Measurements from ENCODE around the gene PLCL2.
"Not testable (repeated sequence)": the region's sequence is repeated elsewhere in the genome, so short reads cannot be mapped to it uniquely, and the experiment has no call there.

PLCL2 gene

DNA sequence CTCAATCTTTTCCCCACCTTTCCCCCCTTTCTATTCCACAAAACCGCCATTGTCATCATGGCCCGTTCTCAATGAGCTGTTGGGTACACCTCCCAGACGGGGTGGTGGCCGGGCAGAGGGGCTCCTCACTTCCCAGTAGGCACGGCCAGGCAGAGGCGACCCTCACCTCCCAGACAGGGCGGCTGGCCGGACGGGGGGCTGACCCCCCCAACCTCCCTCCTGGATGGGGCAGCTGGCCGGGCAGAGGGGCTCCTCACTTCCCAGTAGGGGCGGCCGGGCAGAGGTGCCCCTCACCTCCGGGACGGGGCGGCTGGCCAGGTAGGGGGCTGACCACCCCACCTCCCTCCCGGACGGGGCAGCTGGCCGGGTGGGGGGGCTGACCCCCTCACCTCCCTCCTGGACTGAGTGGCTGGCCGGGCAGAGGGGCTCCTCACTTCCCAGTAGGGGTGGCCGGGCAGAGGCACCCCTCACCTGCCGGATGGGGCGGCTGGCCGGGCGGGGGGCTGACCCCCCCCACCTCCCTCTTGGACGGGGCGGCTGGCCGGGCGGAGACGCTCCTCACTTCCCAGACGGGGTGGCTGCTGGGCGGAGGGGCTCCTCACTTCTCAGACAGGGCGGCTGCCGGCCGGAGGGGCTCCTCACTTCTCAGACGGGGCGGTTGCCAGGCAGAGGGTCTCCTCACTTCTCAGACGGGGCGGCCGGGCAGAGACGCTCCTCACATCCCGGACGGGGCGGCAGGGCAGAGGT, 95.2 kb downstream of the PLCL2 start:
- not testable (repeated sequence) for DNase-seq

DNA sequence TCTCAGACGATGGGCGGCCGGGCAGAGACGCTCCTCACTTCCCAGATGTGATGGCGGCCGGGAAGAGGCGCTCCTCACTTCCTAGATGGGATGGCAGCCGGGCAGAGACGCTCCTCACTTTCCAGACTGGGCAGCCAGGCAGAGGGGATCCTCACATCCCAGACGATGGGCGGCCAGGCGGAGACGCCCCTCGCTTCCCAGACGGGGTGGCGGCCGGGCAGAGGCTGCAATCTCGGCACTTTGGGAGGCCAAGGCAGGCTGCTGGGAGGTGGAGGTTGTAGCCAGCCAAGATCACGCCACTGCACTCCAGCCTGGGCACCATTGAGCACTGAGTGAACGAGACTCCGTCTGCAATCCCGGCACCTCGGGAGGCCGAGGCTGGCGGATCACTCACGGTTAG, 95.8 kb downstream of the PLCL2 start:
- not testable (repeated sequence) for DNase-seq

DNA sequence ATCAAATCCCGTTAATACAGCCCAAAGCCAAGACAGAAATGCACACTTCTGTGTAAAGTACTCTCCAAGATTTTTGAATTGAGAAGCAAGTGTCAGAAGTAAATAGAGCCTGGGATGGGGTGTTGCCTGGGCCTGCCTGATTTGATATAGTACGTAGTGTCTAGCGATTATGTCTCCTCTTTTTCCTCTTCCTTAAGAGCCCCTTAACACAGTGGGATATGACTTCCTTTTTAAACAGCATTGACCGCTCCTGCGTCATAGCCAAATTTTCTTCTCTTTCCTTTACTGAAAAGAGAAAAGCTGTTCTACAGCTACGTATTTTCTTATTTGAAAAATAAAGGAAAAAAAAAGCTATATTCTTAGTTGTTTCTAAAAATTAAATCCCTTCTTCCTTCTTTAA, 97.7 kb downstream of the PLCL2 start:
- DNase-seq = no peak

DNA sequence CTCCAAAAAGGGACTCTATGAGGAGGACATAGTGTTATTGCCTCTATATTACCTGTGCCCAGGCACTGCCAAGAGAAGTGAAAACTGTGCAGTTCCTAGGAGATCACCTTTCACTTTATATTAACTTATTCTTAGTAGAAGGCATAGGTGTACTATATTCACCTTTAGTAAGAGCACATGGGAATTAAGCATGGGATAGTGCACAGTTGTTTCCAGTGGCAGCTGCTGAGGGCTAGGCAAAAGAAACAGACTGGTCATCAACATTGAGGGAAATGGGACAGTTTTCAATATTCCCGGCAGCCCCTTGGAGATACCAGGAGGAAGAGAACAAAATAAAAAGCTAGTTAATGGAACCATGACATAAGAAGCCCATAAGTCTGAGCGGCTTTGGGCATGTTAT, 100.9 kb downstream of the PLCL2 start:
- no peak for DNase-seq

DNA sequence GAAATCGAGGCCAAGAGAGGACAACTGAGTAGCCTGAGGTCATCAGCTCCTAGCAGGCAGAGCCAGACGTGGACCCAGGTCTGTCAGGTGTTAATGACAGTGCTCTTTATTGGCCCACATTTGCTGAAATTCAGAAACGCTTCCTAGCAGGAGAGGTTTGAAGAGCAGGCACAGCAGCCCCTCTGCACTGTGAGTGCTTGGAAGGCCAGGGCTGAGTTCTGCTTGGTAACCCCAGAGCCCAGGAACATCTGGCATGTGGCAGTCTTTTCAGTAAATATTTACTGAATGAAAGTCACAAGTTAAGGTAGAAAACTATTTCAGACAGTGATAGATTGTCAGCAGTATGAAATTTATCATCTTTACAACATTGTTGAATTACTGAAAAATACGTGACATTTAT, 102.4 kb downstream of the PLCL2 start:
- DNase-seq = no peak

DNA sequence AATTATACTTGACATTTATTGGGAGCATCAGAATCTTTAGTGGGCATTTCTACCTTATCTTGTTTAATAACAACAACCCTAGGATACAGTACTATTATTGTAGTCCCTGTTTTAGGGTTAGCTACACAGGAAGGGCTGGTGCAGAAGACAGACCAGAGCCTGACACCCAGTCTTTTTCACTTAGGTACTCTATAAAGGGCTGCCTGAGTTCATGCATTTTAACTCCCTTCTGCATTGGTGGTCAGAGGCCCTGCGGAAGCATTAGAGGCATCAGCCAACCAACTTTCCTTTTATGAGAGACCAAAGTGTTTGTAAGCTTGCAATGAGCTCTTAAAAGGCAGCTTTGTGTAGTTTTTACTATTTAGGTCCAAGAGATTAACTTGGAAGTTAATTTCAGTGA, 105.4 kb downstream of the PLCL2 start:
- DNase-seq = no peak

DNA sequence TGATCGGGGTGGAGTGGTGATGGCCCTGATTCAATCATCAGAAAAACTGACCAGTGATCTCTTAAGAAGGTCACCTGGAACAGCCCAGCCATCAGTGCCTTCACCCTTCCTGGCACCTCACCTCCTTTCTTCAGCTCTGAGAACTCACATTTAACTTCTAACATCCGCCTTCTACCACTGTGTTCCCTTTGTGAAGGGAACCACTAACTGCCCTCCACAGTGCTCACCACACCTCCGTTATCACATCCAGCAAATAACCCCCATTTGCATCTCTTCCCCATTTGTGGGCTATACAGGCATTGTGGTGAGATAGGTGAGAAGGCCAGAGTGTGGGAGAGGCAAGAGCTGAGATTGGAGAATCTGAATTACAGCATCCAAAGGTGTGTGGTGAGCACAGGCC, 107.4 kb downstream of the PLCL2 start:
- no peak for DNase-seq

DNA sequence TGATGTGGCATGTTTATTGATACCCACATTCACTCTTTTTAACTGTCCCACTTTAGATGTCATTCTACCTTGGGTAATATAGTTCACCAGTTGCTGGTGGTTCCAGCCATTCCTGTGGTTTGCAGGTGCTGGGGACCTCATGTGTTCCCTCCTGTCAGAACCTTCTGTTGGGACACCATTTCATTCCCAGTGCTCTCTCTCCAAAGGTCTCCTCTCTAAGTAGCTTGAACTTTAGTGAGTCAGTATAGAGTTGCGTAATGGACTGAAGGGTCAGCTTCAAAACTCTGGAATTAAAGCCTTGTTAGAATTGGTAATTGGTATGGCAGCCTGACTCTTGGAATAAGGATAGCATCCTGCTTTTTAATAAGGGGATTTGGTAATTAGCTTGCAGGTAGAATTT, 108.5 kb downstream of the PLCL2 start:
- DNase-seq = no peak

DNA sequence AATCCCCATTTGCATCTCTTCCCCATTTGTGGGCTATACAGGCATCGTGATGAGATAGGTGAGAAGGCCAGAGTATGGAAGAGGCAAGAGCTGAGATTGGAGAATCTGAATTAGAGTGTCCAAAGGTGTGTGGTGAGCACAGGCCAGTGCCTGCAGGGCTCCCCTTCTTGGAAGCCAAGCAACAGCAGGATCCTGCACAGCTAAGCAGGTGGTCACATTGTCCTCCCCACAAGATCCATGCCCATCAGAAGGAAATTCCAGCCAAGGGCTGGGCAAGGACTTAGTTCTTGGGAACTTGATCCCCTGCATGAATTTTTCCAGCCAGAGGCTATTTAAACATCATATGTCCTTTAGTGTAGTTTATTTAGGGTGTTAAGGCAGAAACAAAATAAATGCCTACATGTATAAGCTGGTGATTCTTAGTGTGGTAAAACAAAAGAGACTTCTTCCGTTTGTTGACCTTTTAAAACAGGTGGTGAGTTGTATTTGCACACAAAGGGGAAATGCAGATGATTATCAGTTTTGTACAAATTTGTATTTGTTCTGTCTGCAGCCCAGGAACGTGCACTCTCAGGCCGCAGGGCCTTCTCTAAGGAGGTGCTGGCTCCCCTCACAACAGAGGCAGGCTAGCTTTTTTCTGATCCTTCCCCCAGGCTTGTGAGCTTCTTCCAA, 110.2 kb downstream of the PLCL2 start:
- DNase-seq = no peak

DNA sequence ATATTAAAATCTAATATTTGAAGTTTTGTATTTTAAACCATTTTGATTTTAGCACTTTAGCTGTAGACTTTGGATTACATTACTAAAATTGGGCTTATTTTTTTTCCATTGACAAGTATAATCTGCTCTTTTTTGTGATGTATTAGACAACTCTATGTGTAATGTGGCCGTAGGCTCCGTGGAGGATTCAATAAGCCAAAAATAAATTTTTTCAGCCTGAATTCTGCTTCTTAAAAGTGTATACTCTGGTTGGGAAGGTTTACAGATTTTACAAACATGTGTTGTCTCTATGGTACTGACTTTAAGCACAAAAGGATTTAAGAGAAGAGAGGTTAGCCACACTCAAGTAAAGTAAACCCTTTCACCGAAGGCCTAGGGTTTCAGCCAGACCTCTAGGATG, 110.8 kb downstream of the PLCL2 start:
- no peak for DNase-seq

DNA sequence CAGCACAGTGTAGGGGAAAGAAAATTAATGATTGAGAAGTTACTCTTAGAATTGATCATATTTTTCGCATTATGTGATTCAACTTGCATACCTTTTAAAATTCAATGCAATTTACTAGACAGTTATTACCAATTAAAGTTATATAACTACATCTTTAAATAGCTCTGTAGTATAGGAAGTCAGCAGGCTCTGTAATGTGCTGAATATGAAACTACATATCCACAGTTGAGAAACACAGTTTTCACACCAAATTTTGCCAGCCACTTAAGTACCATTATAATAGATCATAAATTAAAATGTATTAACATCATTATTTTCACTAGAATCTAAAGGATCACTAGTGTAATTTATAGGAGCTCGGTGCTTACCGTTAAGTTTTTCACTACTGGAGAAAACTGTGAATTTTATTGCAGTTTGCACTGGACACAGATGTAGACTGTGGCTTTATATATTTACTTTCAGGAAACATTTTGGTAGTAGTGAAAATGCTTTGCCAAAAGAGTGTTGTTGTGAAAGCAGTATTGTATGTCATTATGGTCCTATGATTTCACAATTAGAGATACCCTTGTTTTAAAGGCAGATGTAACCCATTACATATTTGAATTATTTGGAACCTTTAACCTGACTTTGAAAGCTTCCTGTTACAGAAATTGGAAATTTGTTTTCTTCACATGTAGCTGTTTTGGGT, 113.6 kb downstream of the PLCL2 start:
- DNase-seq = no peak

DNA sequence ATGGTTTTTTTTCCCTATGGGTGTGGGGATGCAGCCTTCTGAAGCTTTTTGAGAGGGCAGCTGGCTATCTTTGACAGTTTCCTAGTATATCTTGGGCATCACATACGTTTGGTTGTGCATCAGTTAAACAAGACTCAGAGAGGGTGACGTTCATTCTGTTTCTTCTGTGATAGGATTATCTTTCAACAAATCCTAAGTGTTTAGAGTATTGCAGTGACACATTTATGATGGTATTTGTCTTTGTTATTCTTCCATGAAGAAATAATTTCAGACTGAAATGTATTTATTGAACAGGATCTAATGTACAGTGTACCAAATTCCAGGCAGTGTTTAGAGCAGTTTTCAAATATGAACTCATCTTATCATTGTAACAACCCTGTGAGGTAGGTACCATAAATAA, 114.4 kb downstream of the PLCL2 start:
- no peak for DNase-seq

DNA sequence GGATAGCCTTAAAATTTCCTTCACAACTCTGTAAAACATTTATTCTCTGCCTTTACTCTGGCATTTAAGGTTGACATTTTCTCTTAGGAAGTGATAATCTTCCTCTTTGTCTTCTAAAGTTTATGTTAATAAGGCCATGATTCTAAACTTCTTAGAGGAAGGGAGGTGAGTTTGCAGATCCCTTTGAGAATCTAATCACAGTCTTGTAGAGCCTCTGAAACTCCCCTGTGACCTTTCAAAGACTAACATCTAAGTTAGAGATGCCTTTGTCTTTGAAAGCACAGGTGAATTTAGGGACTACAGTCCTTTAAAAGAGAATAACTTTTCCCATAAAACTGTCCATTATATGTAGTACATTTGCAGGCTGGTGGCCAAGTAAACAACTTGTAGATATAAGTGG, 115.1 kb downstream of the PLCL2 start:
- DNase-seq = no peak

DNA sequence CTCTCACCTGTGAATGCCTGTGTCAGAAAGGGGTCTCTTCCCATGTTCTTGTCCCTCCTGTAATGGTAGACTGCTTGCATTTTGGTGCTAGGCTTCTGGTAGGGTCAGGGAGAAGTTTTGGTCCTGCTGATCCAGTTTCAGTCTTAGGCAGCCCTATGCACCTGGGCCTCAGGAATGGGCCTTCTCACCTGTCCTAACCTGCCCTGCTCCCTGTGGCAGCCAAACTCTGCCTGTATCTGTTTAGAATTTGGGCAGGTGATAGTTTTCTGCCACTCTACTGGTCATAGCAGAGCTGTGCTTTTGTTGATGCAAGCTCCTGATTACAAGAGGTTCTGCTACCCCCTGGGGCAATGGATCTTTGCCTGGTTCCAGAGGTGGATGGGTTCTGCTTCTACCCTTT, 118.7 kb downstream of the PLCL2 start:
- no peak for DNase-seq

DNA sequence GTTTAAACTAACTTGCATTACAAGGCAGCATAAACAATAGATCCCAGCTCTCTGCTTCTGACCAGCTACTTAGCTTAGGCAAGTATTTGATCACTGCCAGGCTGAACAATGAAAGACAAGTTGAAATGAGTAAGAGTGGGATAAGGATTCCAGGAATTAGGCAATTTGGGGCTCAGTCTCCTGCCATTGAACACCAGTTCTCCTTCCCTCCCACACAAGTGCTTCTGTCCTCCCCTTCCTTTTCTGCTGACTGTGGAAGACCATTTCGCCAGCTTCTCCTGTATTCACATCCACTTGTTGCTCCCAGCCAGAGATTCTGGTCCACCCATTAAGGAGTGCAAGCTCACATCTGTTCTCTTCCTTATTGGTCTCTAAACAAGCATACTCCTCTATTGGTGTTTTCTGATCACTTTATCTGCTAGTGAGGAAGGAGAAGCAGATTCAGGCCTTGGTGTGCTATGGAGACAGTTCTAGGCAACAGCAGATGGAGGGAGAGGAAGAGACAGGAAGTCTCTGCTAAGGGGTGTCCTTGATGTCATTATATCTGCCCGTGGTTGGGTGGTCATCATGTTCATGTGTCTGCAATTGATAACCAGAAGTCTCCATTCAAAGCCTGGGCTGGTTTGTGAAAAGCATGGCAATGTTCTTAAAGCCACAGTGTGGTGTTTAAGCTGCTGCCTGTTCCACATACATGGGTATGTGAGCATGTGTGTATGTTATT, 121.5 kb downstream of the PLCL2 start:
- DNase-seq = no peak

DNA sequence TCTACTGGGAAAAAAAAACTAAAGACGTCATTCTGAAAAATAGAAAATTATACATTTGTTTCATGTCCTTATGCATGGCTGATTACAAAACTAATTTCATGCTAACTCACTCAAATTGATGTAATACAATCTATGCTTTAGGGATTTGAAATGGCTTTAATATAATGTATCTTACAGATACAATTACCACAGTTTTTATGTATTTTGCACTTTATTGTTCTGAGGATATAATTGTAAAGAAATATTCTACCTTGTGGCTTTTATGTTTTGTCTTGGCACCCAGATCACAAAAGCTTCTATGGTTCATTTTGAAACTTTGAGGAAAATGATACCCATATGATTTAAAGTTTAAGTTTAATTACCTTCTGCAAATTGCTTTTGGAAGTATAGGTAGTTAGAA, 122.5 kb downstream of the PLCL2 start:
- DNase-seq = no peak

DNA sequence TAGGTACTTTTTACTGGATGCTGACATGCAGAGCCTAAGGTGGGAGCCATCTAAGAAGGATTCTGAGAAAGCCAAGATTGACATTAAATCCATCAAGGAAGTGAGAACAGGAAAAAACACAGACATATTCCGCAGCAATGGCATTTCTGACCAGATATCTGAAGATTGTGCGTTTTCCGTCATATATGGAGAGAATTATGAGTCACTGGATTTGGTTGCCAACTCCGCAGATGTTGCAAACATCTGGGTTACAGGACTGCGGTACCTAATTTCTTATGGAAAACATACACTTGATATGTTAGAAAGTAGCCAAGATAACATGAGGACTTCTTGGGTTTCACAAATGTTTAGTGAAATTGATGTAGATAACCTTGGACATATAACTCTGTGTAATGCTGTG, 125.1 kb downstream of the PLCL2 start:
- DNase-seq = no peak

DNA sequence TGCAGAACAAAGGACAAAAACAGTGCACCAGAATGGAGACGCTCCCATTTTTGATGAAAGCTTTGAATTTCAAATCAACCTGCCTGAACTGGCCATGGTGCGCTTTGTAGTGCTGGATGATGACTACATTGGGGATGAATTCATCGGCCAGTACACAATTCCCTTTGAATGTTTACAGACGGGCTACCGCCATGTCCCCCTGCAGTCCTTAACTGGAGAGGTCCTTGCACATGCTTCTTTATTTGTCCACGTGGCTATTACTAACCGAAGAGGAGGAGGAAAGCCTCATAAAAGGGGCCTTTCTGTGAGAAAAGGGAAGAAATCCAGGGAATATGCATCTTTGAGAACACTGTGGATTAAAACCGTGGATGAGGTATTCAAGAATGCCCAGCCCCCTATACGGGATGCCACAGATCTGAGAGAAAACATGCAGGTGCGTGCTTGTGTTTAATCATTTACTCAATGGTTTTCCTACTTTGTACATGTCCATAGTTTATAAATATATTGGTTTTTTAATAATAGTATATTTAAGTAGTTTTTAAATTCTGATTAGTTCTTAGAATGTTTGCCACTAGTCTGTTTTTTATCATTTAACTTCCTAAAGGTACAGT, 127.1 kb downstream of the PLCL2 start:
- no peak for DNase-seq

DNA sequence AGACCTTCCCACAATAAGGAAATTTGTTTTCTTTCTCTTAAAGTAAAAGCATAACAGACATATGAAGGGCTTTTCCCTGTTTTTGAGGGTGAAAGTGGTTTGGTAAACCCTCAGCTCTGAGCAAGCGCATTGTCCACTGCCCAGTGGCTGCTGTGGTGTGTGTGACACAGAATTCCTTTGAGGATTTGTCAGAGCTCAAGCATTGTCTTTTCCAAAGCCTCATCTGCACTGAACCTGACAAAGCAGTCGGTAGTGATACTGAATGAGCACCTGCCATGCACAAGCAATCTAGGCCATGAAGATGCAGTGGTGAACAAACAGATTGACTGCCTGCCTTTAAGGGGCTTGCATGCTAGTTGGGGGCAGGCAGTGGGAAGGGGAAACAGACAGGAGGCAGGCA, 128.3 kb downstream of the PLCL2 start:
- DNase-seq = no peak

DNA sequence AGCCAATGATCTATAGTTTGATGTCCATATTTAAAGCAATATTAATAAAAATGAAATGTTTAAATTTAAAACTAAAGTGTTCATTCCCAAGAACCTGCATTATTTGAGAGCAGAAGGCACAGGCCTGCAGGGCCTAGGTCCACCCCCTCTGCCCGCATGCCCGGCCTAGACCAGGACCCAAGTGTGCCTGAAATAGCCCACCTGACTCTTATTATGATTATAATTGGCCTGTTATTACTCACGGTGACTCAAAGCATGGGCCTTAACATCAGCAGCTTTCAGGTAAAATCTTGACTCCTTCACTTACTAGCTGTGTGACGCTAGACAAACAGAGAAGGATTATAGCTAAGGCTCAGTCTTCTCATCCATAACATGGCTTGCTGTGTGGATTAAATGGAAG, 128.8 kb downstream of the PLCL2 start:
- DNase-seq = no peak

DNA sequence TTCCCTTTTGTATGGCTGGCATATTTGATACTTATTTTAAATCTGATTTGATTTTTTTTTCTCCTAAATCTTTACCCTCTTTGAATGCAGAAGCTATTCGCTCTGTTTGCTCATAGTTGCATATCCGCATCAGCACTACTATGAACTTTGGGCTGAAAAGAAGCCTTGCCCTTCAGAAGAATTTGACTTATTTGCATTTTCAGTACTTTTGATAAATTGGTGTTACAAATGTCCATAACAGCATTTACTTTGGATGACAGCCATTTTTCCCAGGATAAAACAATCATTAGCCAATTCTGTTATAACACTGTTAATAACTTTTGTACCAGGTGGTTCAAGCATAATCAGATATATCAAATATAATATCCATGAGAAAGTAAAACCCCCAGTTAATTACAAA, 129.5 kb downstream of the PLCL2 start:
- DNase-seq = no peak

DNA sequence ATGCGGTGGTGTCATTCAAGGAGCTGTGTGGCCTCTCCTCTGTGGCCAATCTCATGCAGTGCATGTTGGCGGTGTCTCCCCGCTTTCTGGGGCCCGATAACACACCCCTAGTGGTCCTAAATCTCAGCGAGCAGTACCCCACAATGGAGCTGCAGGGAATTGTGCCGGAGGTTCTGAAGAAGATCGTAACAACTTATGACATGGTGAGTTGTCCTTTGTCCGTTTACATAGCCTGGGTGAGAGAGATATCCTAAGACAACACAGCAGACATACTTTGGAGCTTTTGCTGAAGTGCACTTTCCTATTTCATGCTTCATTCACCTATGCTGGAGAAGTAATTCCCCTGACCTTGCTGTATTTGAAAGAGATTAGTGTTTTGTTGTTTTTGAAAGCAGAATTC, 130.0 kb downstream of the PLCL2 start:
- no peak for DNase-seq

DNA sequence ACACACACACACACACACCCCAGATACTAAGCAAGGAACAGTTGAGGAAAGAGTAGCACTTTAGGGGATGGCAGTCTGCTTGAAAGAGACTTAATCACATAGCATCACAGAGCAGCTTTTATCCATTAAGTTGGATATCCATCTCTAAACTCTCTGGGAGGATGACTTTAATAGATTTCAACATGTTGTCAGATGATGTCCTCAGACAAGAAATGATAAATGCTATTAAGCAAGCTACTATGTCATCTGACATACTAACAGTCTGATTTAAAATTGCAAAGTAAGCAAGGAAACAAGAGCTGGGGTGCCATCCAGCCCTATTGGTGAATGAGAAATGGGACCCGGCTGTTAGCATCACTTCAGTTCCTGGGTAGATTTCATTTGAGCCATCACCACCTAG, 136.9 kb downstream of the PLCL2 start:
- no peak for DNase-seq

Measured in activated CD4-positive, CD25-positive, alpha-beta regulatory T cell (primary cell).